ENCODE results near the gene PAIP1.
"Not testable (repeated sequence)": the region's sequence is repeated elsewhere in the genome, so short reads cannot be mapped to it uniquely, and the experiment has no call there.

Gene PAIP1

GRCh38 chr5:43570450-43571158 lies 13.7 kb upstream of the PAIP1 start:
- no peak for DNase-seq (ENCODE audit: low spot score)

- no peak for DNase-seq (ENCODE audit: low spot score)
Observed at GRCh38 chr5:43569236-43569746, 12.4 kb upstream of the PAIP1 start.

- no peak for DNase-seq (ENCODE audit: low spot score)
Observed at GRCh38 chr5:43567967-43568366, 11.1 kb upstream of the PAIP1 start.

- DNase-seq (ENCODE audit: low spot score), result no peak
Observed at GRCh38 chr5:43565043-43565442, 8.2 kb upstream of the PAIP1 start.

- DNase-seq (ENCODE audit: low spot score), result no peak
Observed at GRCh38 chr5:43564289-43564850, 7.5 kb upstream of the PAIP1 start.

GRCh38 chr5:43563321-43563720 lies 6.4 kb upstream of the PAIP1 start:
- no peak for DNase-seq (ENCODE audit: low spot score)

- no peak for DNase-seq (ENCODE audit: low spot score)
Observed at GRCh38 chr5:43561356-43561755, 4.5 kb upstream of the PAIP1 start.

- peak; percentile 13 for DNase-seq (ENCODE audit: low spot score)
Observed at GRCh38 chr5:43560128-43560527, 3.3 kb upstream of the PAIP1 start.

GRCh38 chr5:43556607-43556856 lies 345 bp downstream of the PAIP1 start:
- not testable (repeated sequence) for DNase-seq (ENCODE audit: low spot score)

- peak; percentile 61 for DNase-seq (ENCODE audit: low spot score)
Observed at GRCh38 chr5:43555895-43556606, 826 bp downstream of the PAIP1 start.

- DNase-seq (ENCODE audit: low spot score), result no peak
Observed at GRCh38 chr5:43554497-43554896, 2.4 kb downstream of the PAIP1 start.

- peak; percentile 34 for DNase-seq (ENCODE audit: low spot score)
Observed at GRCh38 chr5:43553381-43553780, 3.5 kb downstream of the PAIP1 start.

- no peak for DNase-seq (ENCODE audit: low spot score)
Observed at GRCh38 chr5:43551731-43552130, 5.1 kb downstream of the PAIP1 start.

- not testable (repeated sequence) for DNase-seq (ENCODE audit: low spot score)
Observed at GRCh38 chr5:43549272-43549671, 7.6 kb downstream of the PAIP1 start.

GRCh38 chr5:43548358-43548757 lies 8.5 kb downstream of the PAIP1 start:
- DNase-seq (ENCODE audit: low spot score), result no peak

GRCh38 chr5:43547532-43547931 lies 9.3 kb downstream of the PAIP1 start:
- no peak for DNase-seq (ENCODE audit: low spot score)

- DNase-seq (ENCODE audit: low spot score), result peak; percentile 9
Observed at GRCh38 chr5:43543434-43543833, 13.4 kb downstream of the PAIP1 start.

GRCh38 chr5:43540746-43541145 lies 16.1 kb downstream of the PAIP1 start:
- DNase-seq (ENCODE audit: low spot score), result no peak

GRCh38 chr5:43536972-43537371 lies 19.9 kb downstream of the PAIP1 start:
- DNase-seq (ENCODE audit: low spot score), result no peak

GRCh38 chr5:43533646-43534045 lies 23.2 kb downstream of the PAIP1 start:
- no peak for DNase-seq (ENCODE audit: low spot score)

GRCh38 chr5:43530648-43531047 lies 26.2 kb downstream of the PAIP1 start:
- no peak for DNase-seq (ENCODE audit: low spot score)

- DNase-seq (ENCODE audit: low spot score), result no peak
Observed at GRCh38 chr5:43523662-43524072, 33.2 kb downstream of the PAIP1 start.

- no peak for DNase-seq (ENCODE audit: low spot score)
Observed at GRCh38 chr5:43520615-43521014, 36.3 kb downstream of the PAIP1 start.

GRCh38 chr5:43515678-43516048 lies 41.2 kb downstream of the PAIP1 start:
- DNase-seq (ENCODE audit: low spot score), result no peak

All from kidney tubule cell (primary cell).